Endothelial cell of umbilical vein (primary cell): ENCODE data around the gene MEI1. TPM values are rescaled to one million over a fixed set of nuclear protein-coding genes. Genes with fewer than 3 reads are reported as not detected.

Experiments used
- BruUV-seq: library from RNA; stranded (reverse); fragments of 400-500 nt; replicated peaks from 2 replicates; lab custom pipeline; 2021; lab: Mats Ljungman, UMichigan
- CTCF ChIA-PET: fragments of 300-600, 350-600 bp; sonication (Branson Sonifier 250); formaldehyde crosslinking; loops from one replicate; lab custom pipeline; 2021; ENCODE audit warnings: antibody characterized with exemption, inconsistent platforms; lab: Charles Lee
- POLR2A ChIA-PET: fragments of 300-600, 350-600 bp; sonication (Branson Sonifier 250); formaldehyde crosslinking; loops from one replicate; lab custom pipeline; 2021; ENCODE audit warnings: antibody characterized with exemption, inconsistent platforms; lab: Charles Lee
- DNase-seq: peaks from one replicate; pipeline ENCODE4 v3.0.0-alpha.2; 2011; ENCODE audit warnings: low read depth, low spot score
- FAIRE-seq: peaks from 2 replicates; lab custom pipeline; 2011; peaks lifted over from hg19 to GRCh38; lab: Jason Lieb, UNC
- H2AFZ ChIP-seq: 2 replicates; pipeline ENCODE4 v1.6.0; 2012; ENCODE audit warnings: low read depth, low read length, control low read depth, inconsistent platforms
- H3K27ac ChIP-seq: 2 replicates; pipeline ENCODE4 v1.5.1; 2011; ENCODE audit warnings: low read depth, mild to moderate bottlenecking, control low read depth, low read length, moderate library complexity; ENCODE audit not compliant: insufficient read depth
- H3K27me3 ChIP-seq, 2 experiments: 2 replicates each; pipeline versions ENCODE4 v1.6.0 to v1.6.1; 2011; ENCODE audit warnings: low read length in 2 of 2, mixed read lengths in 1 of 2; ENCODE audit not compliant: control insufficient read depth in 2 of 2, insufficient read depth in 2 of 2
- H3K36me3 ChIP-seq, 2 experiments: 2 replicates in 1 of 2; 3 replicates in 1 of 2; pipeline ENCODE4 v1.5.1; 2011; ENCODE audit warnings: low read length in 2 of 2, mild to moderate bottlenecking in 1 of 2, moderate library complexity in 1 of 2; ENCODE audit not compliant: control insufficient read depth in 2 of 2, insufficient read depth in 2 of 2; ENCODE audit errors: extremely low read depth in 1 of 2
- H3K4me1 ChIP-seq: 3 replicates; pipeline ENCODE4 v1.5.1; 2011; ENCODE audit warnings: mild to moderate bottlenecking, low read length; ENCODE audit not compliant: control insufficient read depth, insufficient read depth; ENCODE audit errors: extremely low read depth
- H3K4me2 ChIP-seq: 2 replicates; pipeline ENCODE4 v1.6.1; 2011; ENCODE audit warnings: low read length, control low read depth, mixed read lengths; ENCODE audit not compliant: insufficient read depth
- H3K4me3 ChIP-seq, 3 experiments: fragments of 200-600 bp in 1 of 3; sonication (generic), shearing (Covaris generic) in 1 of 3; replicated peaks in 1 of 3; 2 replicates each; pipeline ENCODE4 v1.5.1; 2011 to 2016; ENCODE audit warnings: control low read depth in 3 of 3, low read length in 3 of 3, mild to moderate bottlenecking in 2 of 3, inconsistent platforms in 1 of 3, low read depth in 1 of 3, moderate library complexity in 1 of 3; ENCODE audit not compliant: insufficient read depth in 1 of 3
- H3K79me2 ChIP-seq: 2 replicates; pipeline ENCODE4 v1.6.0; 2012; ENCODE audit warnings: low read length, inconsistent platforms; ENCODE audit not compliant: control insufficient read depth, insufficient read depth
- H3K9ac ChIP-seq: replicated peaks from 2 replicates; pipeline ENCODE3; 2011; ENCODE audit warnings: low read length, control low read depth; ENCODE audit not compliant: insufficient read depth; ENCODE audit errors: extremely low read depth
- H3K9me1 ChIP-seq: replicated peaks from 3 replicates; pipeline ENCODE4 v1.6.0; 2011; ENCODE audit warnings: mild to moderate bottlenecking, low read length; ENCODE audit not compliant: control insufficient read depth, insufficient read depth; ENCODE audit errors: extremely low read depth
- H3K9me3 ChIP-seq: replicated peaks from 2 replicates; pipeline ENCODE4 v1.5.1; 2012; ENCODE audit warnings: low read length, inconsistent platforms; ENCODE audit not compliant: control insufficient read depth, insufficient read depth
- H4K20me1 ChIP-seq: replicated peaks from 2 replicates; pipeline ENCODE3; 2011; ENCODE audit warnings: mild to moderate bottlenecking, low read length; ENCODE audit not compliant: control insufficient read depth, insufficient read depth; ENCODE audit errors: extremely low read depth
- CTCF ChIP-seq, 2 donors: IDR thresholded peaks; 1 replicate in 1 of 2; 2 replicates in 1 of 2; pipeline ENCODE4 v1.5.1; 2011; ENCODE audit warnings: low read length in 2 of 2, mild to moderate bottlenecking in 2 of 2, moderate library complexity in 2 of 2, control low read depth in 1 of 2, inconsistent platforms in 1 of 2, low read depth in 1 of 2; ENCODE audit not compliant: insufficient read depth in 1 of 2; ENCODE audit errors: extremely low read depth in 1 of 2
- EZH2 ChIP-seq: IDR thresholded peaks from 2 replicates; pipeline ENCODE4 v1.6.1; 2012; ENCODE audit warnings: borderline replicate concordance, low read depth, mild to moderate bottlenecking, moderate library complexity, low read length, inconsistent platforms; ENCODE audit not compliant: severe bottlenecking
- FOS ChIP-seq: IDR thresholded peaks from 2 replicates; pipeline ENCODE4 v1.6.1; 2011; ENCODE audit warnings: mild to moderate bottlenecking, low read length, moderate library complexity, borderline replicate concordance; ENCODE audit not compliant: insufficient read depth
- GATA2 ChIP-seq: IDR thresholded peaks from 2 replicates; pipeline ENCODE4 v1.7.0; 2011; ENCODE audit warnings: low read depth, mild to moderate bottlenecking, moderate library complexity, mixed read lengths, low read length; ENCODE audit not compliant: insufficient read length, insufficient read depth
- JUN ChIP-seq: IDR thresholded peaks from 2 replicates; pipeline ENCODE4 v1.6.1; 2011; ENCODE audit warnings: borderline replicate concordance, low read depth; ENCODE audit not compliant: insufficient read length, insufficient read depth
- MAX ChIP-seq: IDR thresholded peaks from 2 replicates; pipeline ENCODE4 v1.6.1; 2011; ENCODE audit not compliant: insufficient read depth, insufficient read length
- MYC ChIP-seq: IDR thresholded peaks from one replicate; pipeline ENCODE4 v1.6.1; 2011; ENCODE audit warnings: mild to moderate bottlenecking, low read depth, low read length
- POLR2A ChIP-seq: IDR thresholded peaks from 2 replicates; pipeline ENCODE4 v1.6.1; 2012; ENCODE audit warnings: low read depth, mild to moderate bottlenecking, control low read depth, low read length
- POLR2AphosphoS5 ChIP-seq: IDR thresholded peaks from 2 replicates; pipeline ENCODE4 v1.6.1; 2012; ENCODE audit warnings: low read depth, mild to moderate bottlenecking, control low read depth, low read length, moderate library complexity; ENCODE audit not compliant: insufficient read depth
- dilution Hi-C: fragments of 300-500 bp; cut with MboI; formaldehyde crosslinking; loops from one replicate; pipeline ENCODE4 v1.15.0; 2019; ENCODE audit warnings: low sequenced_read_pairs; ENCODE audit not compliant: extremely low pct_ligation_motif_present
- intact Hi-C: fragments of 100-400 bp; cut with micrococcal nuclease; formaldehyde crosslinking; loops from one replicate; pipeline ENCODE4 v1.10.0; 2022
- polyA plus RNA-seq, 4 experiments: library from polyadenylated mRNA; depleted of rRNA in 3 of 4; stranded (reverse) in 3 of 4; unstranded in 1 of 4; fragments of >200 nt; gene quantifications; 2 replicates each; pipeline versions ENCODE4 v1.2.1 to v1.2.3, GENCODE V29; 2011 to 2012; ENCODE audit warnings: missing spikeins in 1 of 4
- total RNA-seq: library from RNA; stranded (reverse); gene quantifications from 2 replicates; pipeline ENCODE4 v1.2.3, GENCODE V29; 2021

The MEI1 gene
- total and polyA plus RNA-seq, 2 donors (not counting 3 experiments of a cell fraction or from before 2014, with no cell fraction given) = 1.5 to 1.9 TPM

GRCh38 chr22:41782751-41783150, 83.4 kb downstream of the MEI1 start:
- CTCF ChIA-PET = interaction anchor here (1.1 to 2.6 kb wide), 5 partner anchors 12 to 85 kb away, joined by 3 to 15 read pairs (median 5); partner anchors contain the start of gene CCDC134
- FAIRE-seq = no peak

More at GRCh38 chr22:41782751-41783150, 83.4 kb downstream of the MEI1 start:
- no peak overlapping the region for H3K4me2 ChIP-seq
- dilution Hi-C loops (no loop called here), intact Hi-C loops (no loop called here)
- no peaks in the 10 kb centered on the region for H3K27me3 ChIP-seq
- H3K36me3 ChIP-seq = no peaks in the 10 kb centered on the region
- H3K4me3 ChIP-seq = no peak overlapping the region
- H3K9me1 ChIP-seq = no peaks in the 10 kb centered on the region
- no peak for TF ChIP-seq CTCF (IDR thresholded peaks at IDR 0.05; ENCODE audit: extremely low read depth in 1 of 2, insufficient read depth in 1 of 2, low read depth in 1 of 2, low read length in 2 of 2)
- no peak for TF ChIP-seq GATA2
- no peak for TF ChIP-seq EZH2
- no peak for TF ChIP-seq MYC
- no peak for TF ChIP-seq JUN
- TF ChIP-seq MAX = no peak
- TF ChIP-seq FOS = no peak
- no peak for TF ChIP-seq POLR2A
- TF ChIP-seq POLR2AphosphoS5 = no peak
- no peak overlapping the region for H2AFZ ChIP-seq
- no peak overlapping the region for H3K9ac ChIP-seq
- H3K27ac ChIP-seq = no peak overlapping the region
- no TSS peak for BruUV-seq
- no peaks in the 10 kb centered on the region for H3K9me3 ChIP-seq
- H4K20me1 ChIP-seq = no peaks in the 10 kb centered on the region
- DNase-seq = no peak
- POLR2A ChIA-PET = no interaction called here
- H3K4me1 ChIP-seq = peaks cover 10% of the 10 kb centered on the region
- H3K79me2 ChIP-seq = no peaks in the 10 kb centered on the region
